Activated T-helper 17 cell treated with anti-CD3 and anti-CD28 coated beads, Interleukin-2, amount 50 U/mL, for 72 hours (primary cell): ENCODE data around the gene MAPK1. TPM values are rescaled to one million over a fixed set of nuclear protein-coding genes. Genes with fewer than 3 reads are reported as not detected.
"Not testable (repeated sequence)": the region's sequence is repeated elsewhere in the genome, so short reads cannot be mapped to it uniquely, and the experiment has no call there.

Source experiments
- ATAC-seq: fragments of 150-1000 bp; cut with Tn5 transposase; replicated peaks from 2 replicates; pipeline ENCODE4 v1.10.0; 2021; ENCODE audit warnings: mild to moderate bottlenecking, moderate library complexity
- H3K27ac Mint-ChIP-seq: one replicate; pipeline ENCODE4 v1.8.0; 2022; ENCODE audit warnings: mixed read lengths
- H3K27me3 Mint-ChIP-seq: one replicate; pipeline ENCODE4 v1.8.0; 2022; ENCODE audit warnings: mixed read lengths
- H3K36me3 Mint-ChIP-seq: one replicate; pipeline ENCODE4 v1.8.0; 2022; ENCODE audit warnings: low read depth, mild to moderate bottlenecking, mixed read lengths
- H3K4me1 Mint-ChIP-seq: one replicate; pipeline ENCODE4 v1.8.0; 2022; ENCODE audit warnings: mixed read lengths
- H3K4me3 Mint-ChIP-seq: one replicate; pipeline ENCODE4 v1.8.0; 2022; ENCODE audit warnings: mild to moderate bottlenecking, mixed read lengths
- H3K9me3 Mint-ChIP-seq: one replicate; pipeline ENCODE4 v1.8.0; 2022; ENCODE audit warnings: mixed read lengths
- total RNA-seq, 2 donors: library from RNA; stranded (reverse); gene quantifications; one replicate each; pipeline ENCODE4 v1.2.3, GENCODE V29; 2022

Gene MAPK1
- total RNA-seq, 2 donors from 2014 or later, result 48.6 to 70.7 TPM

DNA sequence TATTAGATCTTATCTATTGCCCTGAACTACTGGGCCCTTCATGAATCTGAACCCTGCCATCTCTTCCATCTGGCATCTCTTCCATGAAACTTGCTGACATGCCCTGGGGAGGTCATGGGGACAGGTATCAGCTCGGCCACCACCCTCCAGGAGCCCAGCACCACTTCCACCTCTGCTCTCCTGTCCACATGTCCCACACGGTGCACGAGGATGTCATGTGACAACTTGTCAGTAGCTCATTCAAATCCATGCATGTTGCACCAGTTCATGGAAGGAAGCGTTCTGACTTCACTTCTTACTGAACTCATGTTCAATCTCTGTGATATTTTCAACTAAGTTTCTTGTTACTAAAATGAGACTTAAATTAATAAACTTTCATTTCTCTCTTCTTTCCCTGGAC lies 148.4 kb downstream of the MAPK1 start:
- Mint-ChIP-seq H3K27ac (no peak overlapping the region), H3K4me3 (no peak overlapping the region), H3K27me3 (no peaks in the 10 kb centered on the region), H3K9me3 (no peaks in the 10 kb centered on the region), H3K36me3 (no peaks in the 10 kb centered on the region), H3K4me1 (no peaks in the 10 kb centered on the region)
- ATAC-seq, result no peak

DNA sequence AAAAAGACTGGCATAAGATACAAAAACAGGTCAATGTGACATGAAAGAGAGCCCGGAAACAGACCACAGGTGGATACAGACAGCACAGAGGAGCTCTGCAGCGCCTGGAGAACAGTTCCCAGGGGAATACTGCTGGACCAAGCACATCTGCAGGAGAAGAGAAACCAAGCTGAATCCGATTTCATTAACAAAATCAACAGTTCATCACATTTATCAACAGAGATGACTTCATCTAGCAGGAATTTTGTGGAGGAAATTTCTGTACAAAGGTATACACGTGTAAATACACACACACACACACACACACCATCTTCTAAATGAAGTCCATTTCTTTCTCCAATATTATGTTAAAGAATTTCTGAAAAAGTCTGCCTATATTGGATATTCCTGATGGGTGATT lies 148.9 kb downstream of the MAPK1 start:
- Mint-ChIP-seq H3K9me3 (no peaks in the 10 kb centered on the region), H3K4me1 (no peaks in the 10 kb centered on the region), H3K27ac (no peak overlapping the region), H3K36me3 (no peaks in the 10 kb centered on the region), H3K27me3 (no peaks in the 10 kb centered on the region), H3K4me3 (no peak overlapping the region)
- ATAC-seq, result no peak

DNA sequence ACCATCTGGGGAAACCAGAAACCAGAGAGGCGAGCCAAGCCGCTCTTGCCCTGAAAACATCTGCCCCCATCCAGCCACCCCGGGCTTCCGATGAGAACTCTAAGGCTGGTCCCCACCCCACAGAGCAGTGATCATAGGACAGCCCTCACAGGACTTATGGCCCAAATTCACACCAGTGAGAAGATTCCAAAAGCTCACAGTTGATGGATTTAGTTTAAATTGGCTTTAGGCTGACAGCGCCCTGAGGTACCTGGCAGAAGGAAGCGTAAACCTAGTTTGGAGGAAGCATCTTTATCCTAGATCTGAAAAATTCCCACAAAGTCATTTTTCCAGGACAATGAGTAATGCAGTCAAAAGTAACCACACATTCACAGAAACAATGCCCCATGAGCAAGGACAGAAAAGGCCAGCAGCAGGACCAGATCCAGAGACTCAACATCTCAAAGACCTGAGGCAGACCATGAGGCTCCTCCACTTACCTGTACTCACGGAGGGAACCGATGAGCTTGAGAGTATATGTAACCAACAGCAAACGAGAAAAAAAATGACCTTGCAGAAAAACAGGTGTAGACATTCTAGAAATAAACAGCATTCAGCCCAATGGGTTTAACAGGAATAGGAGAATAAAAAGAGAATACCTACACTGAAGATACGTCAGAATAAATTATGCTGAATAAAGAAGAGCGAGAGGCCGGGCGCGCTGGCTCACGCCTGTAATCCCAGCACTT lies 150.9 kb downstream of the MAPK1 start:
- not testable (repeated sequence) for ATAC-seq, H3K9me3 Mint-ChIP-seq, H3K4me3 Mint-ChIP-seq, H3K27me3 Mint-ChIP-seq, H3K27ac Mint-ChIP-seq, H3K4me1 Mint-ChIP-seq, H3K36me3 Mint-ChIP-seq

DNA sequence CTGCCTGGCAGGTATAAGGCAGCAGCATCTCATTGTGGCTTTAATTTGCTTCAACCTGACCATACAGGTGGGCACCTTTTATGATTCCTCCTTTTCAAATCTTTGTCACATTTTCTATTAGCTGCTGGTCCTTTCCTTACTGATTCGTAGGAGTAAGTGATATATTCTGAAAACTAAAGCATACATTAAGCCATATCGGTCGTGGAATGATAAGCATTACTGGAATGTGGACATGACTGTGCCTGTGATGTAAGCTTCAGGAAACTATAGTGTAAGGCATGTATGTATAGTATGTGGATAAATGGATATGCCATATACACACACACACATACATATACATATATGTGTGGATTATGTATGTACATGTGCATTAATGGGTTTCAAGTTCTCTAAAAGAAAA lies 152.7 kb downstream of the MAPK1 start:
- Mint-ChIP-seq H3K4me1 (peaks cover 4% of the 10 kb centered on the region), H3K27ac (no peak overlapping the region), H3K27me3 (no peaks in the 10 kb centered on the region), H3K4me3 (no peak overlapping the region), H3K36me3 (no peaks in the 10 kb centered on the region), H3K9me3 (no peaks in the 10 kb centered on the region)
- no peak for ATAC-seq

DNA sequence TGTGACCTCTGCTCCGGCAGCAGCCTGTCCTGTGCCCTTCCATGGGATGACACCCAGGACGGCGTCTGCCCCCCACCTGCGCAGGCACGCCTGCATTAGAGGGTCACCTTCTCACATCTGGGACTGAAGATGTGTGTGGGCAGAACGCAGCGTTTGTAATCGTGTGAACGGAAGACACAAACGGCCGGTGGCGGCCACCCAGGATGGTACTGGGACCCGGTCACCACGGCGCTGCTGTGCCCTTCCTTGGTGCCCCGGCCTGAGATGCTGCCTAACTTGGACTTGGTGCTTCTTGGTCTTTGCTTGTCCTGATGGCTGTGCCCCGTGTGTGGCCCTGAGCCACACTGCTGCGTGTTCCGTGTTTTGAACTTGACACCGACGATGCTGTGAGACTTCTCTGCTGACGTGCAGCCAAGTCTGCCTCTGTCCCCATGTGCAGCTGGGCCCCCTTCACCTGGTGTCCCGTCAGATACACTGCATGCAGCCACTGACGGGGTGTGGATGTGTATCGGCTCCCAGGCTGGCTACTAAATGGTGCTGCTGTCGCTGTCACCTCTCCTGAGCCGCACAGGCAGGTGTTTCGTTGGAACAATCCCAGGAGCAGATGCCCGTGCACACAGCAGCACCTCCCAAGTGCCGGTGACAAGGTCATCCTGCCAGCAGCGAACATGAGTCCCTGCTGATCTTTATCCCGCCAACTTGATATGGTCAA lies 153.2 kb downstream of the MAPK1 start:
- Mint-ChIP-seq H3K4me1 (peaks cover 4% of the 10 kb centered on the region), H3K4me3 (no peak overlapping the region), H3K27me3 (no peaks in the 10 kb centered on the region), H3K27ac (no peak overlapping the region), H3K36me3 (no peaks in the 10 kb centered on the region), H3K9me3 (no peaks in the 10 kb centered on the region)
- ATAC-seq, result no peak

DNA sequence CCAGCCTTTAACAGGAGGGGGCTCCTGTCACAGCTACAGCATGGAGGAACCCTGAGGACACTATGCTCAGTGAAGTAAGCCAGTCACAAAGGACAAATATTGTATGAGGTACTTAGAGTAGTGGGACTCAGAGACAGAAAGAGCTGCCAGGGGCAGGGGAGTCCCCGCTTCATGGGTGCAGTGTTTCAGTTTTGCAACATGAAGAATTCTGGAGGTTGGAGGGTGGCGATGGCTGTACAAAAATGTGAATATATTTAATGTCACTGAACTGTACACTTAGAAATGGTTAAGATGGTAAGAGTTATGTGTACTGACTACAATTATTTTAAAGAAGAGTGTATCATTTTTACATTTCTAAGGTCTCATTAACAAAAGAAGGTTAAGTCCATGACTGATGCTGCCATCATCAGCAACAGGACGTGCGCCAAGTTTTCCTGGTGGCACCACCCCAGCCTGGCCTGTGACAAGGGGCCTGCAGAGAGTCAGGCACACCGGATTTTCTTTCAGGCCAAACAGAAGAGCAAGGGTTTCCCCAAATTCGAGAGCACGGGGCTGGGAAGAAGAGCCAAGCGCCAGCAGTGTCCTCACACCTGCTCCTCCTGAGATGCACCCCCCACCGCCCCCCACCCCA lies 153.9 kb downstream of the MAPK1 start:
- no peak overlapping the region for H3K4me3 Mint-ChIP-seq
- H3K36me3 Mint-ChIP-seq, result no peaks in the 10 kb centered on the region
- no peak overlapping the region for H3K27ac Mint-ChIP-seq
- ATAC-seq, result peak; percentile 74
- peaks cover 4% of the 10 kb centered on the region for H3K4me1 Mint-ChIP-seq
- H3K27me3 Mint-ChIP-seq, result no peaks in the 10 kb centered on the region
- H3K9me3 Mint-ChIP-seq, result no peaks in the 10 kb centered on the region

DNA sequence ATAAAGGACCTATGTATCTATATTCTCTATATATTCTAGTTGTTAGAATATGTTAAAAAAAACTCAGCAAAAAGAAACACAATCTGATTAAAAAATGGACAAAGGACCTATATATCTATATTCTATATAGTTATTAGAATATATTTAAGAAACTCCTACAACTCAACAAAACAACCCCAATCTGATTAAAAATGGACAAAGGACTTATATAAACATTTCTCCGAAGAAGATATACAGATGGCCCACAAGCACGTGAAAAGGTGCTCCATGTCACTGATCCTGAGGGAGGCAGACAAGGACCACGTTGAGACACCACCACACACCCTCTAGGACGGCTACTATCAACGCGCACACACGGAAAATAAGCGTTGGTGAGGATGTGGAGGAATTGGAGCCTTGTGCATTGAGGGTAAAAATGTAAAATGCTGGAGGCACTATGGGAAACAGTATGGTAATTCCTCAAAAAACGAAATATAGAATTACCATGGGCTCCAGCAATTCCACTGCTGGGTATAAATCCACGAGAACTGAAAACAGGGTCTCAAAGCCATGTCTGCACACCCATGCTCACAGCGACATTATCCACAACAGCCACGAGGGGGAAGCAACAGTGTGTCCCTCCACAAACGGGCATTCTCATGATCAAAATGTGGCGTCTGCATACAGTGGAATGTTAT lies 154.6 kb downstream of the MAPK1 start:
- H3K27ac Mint-ChIP-seq, result no peak overlapping the region
- H3K36me3 Mint-ChIP-seq, result no peaks in the 10 kb centered on the region
- no peaks in the 10 kb centered on the region for H3K9me3 Mint-ChIP-seq
- H3K4me1 Mint-ChIP-seq, result peaks cover 4% of the 10 kb centered on the region
- ATAC-seq, result peak; percentile 82
- H3K4me3 Mint-ChIP-seq, result no peak overlapping the region
- H3K27me3 Mint-ChIP-seq, result no peaks in the 10 kb centered on the region

DNA sequence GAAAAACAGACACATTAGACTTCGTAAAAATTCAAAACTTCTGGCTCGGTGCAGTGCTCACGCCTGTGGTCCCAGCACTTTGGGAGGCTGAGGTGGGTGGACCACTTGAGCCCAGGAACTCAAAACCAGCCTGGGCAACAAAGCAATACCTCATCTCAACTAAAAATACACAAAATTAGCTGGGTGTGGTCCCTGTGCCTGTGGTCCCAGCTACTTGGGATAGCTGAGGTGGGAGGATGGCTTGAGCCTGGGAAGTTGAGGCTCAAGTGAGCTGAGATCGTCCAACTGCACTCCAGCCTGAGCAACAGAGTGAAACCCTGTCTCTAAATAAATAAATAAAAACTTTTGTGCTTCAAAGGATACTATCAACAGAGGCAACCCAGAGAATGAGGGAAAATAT lies 155.6 kb downstream of the MAPK1 start:
- H3K4me3 Mint-ChIP-seq, result no peak overlapping the region
- H3K9me3 Mint-ChIP-seq, result no peaks in the 10 kb centered on the region
- no peak overlapping the region for H3K27ac Mint-ChIP-seq
- H3K27me3 Mint-ChIP-seq, result no peaks in the 10 kb centered on the region
- H3K36me3 Mint-ChIP-seq, result no peaks in the 10 kb centered on the region
- no peak for ATAC-seq
- peaks cover 4% of the 10 kb centered on the region for H3K4me1 Mint-ChIP-seq

DNA sequence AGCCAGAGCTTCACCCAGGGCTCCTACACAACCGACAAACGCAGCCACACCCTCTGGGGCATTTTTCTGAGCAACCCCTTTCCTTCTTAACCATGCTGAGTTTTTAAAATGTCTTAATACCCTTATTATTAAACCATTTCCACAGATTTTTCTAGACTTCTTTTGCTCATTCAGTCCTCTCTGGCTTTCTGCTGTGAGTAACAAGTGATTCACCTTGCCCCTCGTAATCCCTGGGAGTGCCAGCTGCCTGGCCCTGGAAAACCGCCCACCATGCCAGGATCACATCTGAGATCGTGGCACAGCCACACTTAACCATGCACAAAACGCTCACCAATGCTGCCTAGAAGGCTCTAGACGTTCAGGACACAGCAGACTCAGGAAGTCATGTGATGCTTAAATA lies 157.3 kb downstream of the MAPK1 start:
- Mint-ChIP-seq H3K4me1 (peaks cover 4% of the 10 kb centered on the region), H3K27me3 (no peaks in the 10 kb centered on the region), H3K4me3 (no peak overlapping the region), H3K27ac (no peak overlapping the region), H3K9me3 (no peaks in the 10 kb centered on the region), H3K36me3 (no peaks in the 10 kb centered on the region)
- no peak for ATAC-seq

DNA sequence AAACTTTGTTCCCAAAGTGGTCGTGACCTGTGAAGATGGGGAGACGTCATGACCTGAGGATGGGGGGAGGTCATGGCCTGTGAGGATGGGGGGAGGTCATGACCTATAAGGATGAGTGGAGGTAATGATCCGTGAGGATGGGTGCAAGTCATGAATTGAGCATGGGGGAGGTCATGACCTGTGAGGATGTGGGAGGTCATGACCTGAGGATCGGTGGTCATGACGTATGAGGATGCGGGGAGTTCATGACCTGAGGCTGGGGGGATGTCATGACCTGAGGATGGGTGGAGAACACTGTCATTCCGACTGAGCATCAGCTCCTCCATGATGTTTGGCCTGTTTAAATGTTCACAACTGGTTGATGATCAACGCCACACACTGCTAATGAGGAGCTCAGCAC lies 157.8 kb downstream of the MAPK1 start:
- no peak for ATAC-seq
- no peaks in the 10 kb centered on the region for H3K36me3 Mint-ChIP-seq
- H3K27ac Mint-ChIP-seq, result no peak overlapping the region
- H3K4me1 Mint-ChIP-seq, result peaks cover 4% of the 10 kb centered on the region
- no peaks in the 10 kb centered on the region for H3K9me3 Mint-ChIP-seq
- H3K27me3 Mint-ChIP-seq, result no peaks in the 10 kb centered on the region
- no peak overlapping the region for H3K4me3 Mint-ChIP-seq

DNA sequence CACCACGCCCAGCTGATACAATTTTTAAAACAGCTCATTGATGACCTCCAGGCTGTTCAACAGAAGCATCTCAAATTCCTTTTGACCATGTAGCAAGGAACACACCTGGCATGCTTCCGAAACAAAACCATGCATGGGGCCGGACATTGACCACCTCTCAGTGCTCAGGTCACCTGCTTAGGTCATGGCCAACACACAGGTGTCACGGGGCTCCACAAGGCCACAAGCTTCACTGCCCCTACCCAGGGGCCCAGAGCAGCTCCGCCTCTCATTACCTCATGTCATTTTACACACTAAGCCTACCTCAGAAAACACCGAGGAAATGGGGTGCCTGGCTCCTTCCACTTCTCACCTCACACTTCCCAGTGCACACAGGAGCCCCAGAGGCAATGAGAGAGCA lies 158.5 kb downstream of the MAPK1 start:
- H3K27me3 Mint-ChIP-seq, result no peaks in the 10 kb centered on the region
- no peak overlapping the region for H3K27ac Mint-ChIP-seq
- no peak for ATAC-seq
- no peaks in the 10 kb centered on the region for H3K9me3 Mint-ChIP-seq
- no peak overlapping the region for H3K4me3 Mint-ChIP-seq
- H3K36me3 Mint-ChIP-seq, result no peaks in the 10 kb centered on the region
- H3K4me1 Mint-ChIP-seq, result peaks cover 4% of the 10 kb centered on the region

DNA sequence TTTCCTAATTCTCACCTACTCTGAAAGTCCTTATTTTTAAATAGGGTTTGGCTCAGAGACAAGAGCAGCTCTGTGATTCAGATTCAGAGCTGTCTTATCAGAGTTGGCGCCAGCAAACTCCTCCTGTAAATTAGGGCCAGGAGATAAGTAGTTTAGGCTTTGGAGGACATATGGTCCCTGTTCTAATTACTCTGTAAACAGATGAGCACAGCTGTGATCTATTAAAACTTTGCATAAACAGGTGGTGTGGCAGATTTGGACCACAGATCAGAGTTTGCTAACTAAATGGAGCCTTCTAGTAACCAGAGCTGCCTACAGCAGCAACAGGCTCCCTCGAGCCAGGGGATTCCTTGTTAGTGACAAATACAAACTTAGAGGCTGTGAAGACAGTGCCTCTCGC lies 159.8 kb downstream of the MAPK1 start:
- no peaks in the 10 kb centered on the region for H3K4me1 Mint-ChIP-seq
- H3K4me3 Mint-ChIP-seq, result no peak overlapping the region
- no peak for ATAC-seq
- H3K9me3 Mint-ChIP-seq, result no peaks in the 10 kb centered on the region
- no peak overlapping the region for H3K27ac Mint-ChIP-seq
- H3K36me3 Mint-ChIP-seq, result no peaks in the 10 kb centered on the region
- H3K27me3 Mint-ChIP-seq, result no peaks in the 10 kb centered on the region
